ENCODE data around the gene SEZ6L.

SEZ6L gene

GRCh38 chr22:26245001-26245400, 75.7 kb downstream of the SEZ6L start:
- no peak for DNase-seq (ENCODE audit: low spot score)

DNA sequence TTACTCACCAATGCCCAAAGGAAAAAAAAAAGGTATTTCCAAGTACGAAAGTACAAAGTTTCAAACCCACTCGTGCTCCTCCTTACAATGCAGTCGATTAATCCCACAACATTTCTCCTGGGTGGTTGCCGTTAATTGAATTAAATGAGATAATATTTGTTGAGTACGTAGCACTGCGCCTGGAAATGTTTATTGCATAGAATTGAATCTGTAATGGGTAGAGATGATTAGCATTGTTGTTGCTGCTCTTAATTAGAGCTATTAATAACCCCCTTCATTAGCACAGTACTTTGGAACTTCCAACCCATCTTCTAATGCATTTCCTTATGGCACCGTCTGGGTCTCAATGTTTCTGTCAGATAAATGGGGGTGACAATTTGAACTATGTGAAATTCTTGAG, 77.3 kb downstream of the SEZ6L start:
- no peak for DNase-seq (ENCODE audit: low spot score)

DNA sequence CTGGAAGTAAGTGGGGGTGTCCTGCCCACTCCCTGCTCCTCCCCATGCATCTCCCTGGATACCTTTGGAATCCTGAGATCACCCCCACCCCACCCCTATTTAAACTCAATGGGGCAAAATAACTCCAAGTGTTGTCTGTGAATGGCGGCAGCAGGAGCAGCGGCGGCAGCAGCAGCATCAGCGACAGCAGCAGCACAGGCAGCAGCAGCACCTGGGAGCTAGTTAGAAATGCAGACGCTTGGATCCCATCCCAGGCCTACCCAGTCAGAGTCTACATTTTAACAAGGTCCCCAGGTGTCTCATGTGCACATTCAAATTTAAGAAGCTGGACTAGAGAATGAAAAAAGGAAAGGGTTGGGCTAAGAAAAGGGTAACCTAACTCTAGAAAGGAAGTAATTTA, 82.6 kb downstream of the SEZ6L start:
- no peak for DNase-seq (ENCODE audit: low spot score)

GRCh38 chr22:26259510-26259909, 90.2 kb downstream of the SEZ6L start:
- DNase-seq (ENCODE audit: low spot score), result peak; percentile 21

DNA sequence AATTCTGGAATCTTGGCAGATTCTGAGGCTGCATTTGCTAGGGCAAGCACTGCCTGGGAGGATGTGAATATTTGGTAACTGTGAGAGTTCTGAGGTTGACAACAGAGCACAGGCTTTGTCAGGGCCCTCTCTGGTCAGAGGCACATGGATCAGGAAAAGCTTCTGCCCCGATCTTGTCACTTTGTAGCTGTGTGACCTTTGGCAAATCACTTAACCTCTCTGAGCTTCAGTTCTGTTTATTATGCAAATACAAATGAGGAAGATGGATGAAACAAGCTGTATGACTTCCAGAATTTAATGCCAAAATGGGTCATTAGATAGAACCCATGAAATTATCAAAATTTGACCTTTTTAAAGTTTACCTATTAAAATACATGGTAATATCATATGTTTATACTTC, 94.9 kb downstream of the SEZ6L start:
- no peak for DNase-seq (ENCODE audit: low spot score)

DNA sequence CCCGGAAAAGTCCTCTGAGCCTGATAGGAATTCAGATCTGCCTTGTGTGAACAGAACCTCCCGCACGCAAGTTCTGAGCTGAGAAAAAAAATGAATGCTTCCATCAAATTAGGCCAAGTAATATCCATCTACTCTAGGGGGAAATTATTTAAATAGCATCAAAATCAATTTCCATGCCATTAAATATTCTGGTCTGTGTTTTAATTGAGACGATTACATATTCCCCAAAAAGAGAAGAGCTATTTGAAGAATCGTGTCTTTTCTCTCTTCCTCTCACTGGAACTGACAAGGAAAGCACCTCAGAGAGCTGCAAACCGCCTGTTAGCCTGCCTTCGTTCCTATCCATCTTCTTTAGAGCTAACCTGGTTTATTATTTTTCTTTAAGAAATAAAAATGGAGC, 96.0 kb downstream of the SEZ6L start:
- no peak for DNase-seq (ENCODE audit: low spot score)

- no peak for DNase-seq (ENCODE audit: low spot score)
Measured at GRCh38 chr22:26265909-26266308, 96.6 kb downstream of the SEZ6L start.

DNA sequence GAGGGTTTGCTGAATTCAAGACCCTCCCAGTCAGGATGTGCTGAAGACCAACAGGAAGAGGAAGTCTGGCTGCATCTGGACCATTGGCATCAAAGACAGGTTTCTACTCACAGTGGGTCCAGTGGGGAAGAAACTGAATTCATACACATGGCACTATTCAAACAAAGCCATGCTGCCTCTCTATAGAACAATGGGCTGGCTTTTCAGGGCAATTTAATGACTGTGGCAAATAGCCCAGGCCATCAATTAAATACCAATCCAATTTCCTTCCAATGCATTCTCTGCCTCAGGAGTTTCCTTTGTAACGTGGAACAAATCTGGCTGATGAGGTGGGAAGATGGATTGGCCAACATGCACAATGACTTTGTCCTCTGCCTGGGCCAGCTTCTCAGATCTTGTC, 98.6 kb downstream of the SEZ6L start:
- no peak for DNase-seq (ENCODE audit: low spot score)

DNA sequence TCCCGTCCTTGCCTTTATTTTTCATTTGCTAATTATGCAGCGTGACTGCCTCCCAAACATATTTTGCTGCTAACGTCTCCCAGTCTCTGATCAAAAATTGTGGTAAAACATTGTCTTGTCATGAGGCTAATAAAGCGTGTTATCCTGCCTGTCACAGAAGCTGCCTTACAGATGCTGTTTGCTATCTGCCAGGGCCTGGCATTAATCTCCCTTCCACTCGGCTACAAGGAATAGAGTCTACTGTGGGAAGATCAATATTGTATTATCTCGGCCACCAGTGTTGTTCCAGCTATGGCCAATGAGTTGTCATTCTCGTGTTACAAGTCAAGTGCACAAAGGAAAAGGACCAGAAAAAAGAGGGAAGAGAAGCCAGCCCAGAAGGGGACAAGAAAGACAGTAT, 100.3 kb downstream of the SEZ6L start:
- no peak for DNase-seq (ENCODE audit: low spot score)

- DNase-seq (ENCODE audit: low spot score), result no peak
Measured at GRCh38 chr22:26271427-26271826, 102.2 kb downstream of the SEZ6L start.

DNA sequence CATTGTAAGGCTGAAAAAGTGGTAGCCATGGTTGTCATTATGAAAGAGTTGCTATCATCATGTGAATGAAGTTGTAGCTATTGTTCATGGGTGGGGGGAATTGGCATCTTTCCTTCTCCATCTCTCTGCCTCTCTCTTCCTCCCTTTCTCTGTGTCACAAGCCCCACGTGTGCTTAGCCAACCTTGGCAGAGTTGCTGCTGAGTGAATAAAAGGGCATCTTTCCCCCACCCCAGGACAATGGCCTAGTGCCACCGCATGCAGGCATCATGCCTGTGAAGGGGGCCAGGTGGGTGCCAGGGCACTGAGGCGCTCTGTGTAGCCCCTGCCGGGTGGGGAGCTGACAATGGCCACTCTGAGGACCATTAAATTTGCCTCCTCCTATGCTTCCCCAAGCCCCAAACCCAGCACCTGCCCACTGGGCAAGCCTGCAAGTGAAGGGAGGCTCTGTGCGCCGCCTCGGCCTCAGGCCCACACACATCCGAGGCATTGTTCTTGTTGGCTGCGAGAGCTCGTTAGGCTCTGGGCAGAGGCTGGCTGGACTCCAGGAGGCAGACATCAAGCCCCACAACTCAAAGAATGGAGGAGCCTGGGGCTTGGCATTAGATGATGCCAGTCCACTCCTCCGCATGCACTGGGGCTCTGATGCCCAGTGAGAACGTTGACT, 103.9 kb downstream of the SEZ6L start:
- no peak for DNase-seq (ENCODE audit: low spot score)

DNA sequence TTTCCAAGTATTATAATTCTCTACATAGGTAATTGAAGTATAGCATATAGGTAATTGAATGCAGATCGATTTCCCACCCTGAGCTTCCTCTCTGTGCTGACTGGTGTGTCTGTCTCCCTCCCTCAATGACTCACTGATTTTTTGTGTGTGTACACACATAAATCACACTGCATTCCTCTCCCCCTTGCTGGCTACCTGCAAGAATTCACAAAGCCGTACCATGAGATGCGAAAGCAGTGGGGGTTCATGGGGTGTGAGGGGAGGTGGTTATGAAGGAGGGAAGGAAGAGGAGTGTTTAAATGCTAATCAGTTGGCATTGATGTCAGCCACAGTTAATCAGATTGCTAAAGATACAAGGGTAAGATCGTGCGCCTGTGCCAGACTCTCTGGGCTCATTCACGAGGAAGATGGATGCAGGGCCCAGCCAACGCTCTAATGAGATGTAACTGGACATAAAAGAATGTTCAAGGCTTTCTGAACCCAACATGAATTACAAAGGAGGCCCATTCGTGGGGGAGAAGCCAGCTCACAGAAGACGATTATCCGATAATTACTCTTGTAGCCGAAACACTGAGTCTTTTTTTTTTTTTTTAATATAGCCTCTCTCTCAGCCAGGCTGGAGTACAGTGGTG, 107.4 kb downstream of the SEZ6L start:
- no peak for DNase-seq (ENCODE audit: low spot score)

GRCh38 chr22:26281941-26282340, 112.7 kb downstream of the SEZ6L start:
- DNase-seq (ENCODE audit: low spot score), result no peak

- no peak for DNase-seq (ENCODE audit: low spot score)
Measured at GRCh38 chr22:26283330-26283729, 114.1 kb downstream of the SEZ6L start.

DNA sequence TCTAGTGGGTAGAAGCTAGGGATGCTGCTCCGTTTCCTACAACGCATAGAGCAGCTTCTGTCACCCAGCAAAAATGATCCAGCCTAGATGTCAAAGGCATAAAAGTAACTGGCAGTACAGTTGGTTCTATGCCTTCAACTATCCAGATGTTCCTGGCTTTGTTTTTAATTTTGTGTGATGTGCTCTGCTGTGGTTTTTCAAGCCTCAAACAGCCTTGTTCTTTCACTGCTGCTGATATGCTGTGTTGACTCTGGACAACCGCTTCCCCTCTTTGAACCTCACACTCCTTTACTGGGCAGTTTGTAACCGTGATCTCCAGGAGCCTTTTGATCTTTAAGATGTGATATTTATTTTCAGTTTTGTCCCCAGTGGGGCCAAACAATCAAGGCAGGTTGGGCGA, 116.4 kb downstream of the SEZ6L start:
- no peak for DNase-seq (ENCODE audit: low spot score)

- no peak for DNase-seq (ENCODE audit: low spot score)
Measured at GRCh38 chr22:26286091-26286820, 117.0 kb downstream of the SEZ6L start.

DNA sequence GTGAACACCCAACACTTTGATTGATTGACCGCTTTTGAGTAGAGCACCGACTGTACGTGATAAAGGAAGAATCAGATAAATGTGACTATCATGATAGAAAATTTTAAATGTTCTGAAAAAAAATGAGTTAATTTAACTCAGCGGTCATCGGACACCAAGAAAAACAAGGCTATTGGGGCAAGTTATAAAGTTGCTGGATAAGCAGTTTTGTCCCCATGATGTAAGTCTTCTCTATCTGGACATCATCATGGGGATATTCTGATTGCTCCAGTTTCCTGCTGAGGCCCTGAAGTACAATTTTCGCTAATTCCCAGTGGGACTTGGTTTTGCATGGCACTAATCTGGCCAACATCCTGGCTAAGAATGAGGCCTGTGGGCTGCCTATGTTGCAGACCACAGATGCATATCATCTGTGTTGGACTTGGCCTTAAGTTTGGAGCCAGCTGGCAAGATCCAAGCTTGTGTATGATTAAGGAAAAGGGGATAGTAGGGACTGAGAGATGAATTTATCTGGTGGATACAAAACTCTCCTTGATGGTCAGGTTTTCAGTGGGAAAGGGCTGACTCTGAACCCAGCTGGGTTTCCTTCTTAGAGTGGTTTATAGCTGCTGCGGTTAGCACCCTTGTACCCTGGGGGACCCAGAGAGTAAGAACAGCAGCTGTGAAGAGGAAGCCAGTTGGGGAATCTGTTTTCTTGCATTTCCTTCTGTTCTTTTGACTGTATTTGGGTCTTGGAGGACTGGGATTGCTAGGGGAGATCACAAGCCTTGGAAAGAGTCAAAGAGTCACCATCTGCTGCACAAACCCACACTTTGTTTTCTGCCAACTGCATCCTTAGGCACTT, 118.3 kb downstream of the SEZ6L start:
- no peak for DNase-seq (ENCODE audit: low spot score)

DNA sequence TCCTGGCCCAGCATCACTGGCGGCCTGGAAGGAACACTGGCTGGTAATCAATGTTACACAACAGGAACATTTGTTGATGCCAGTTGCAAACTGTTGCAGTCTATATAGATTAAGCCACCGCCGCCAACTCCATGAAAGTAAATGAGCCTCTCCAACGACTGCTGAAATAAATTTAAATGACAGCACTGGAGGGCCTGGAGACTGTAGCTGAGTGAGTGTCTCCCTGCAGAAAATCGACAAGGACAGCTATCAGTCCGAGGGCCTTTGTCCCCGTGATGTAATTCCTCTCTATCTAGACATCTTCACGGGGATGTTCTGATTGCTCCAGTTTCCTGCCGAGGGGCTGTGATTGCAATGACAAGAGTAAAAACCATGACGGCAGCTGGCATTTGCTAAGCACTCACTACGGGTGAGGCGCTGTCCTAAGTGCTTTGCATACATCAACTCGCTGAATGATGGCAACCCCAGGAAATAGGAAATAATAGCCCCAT, 120.4 kb downstream of the SEZ6L start:
- no peak for DNase-seq (ENCODE audit: low spot score)

DNA sequence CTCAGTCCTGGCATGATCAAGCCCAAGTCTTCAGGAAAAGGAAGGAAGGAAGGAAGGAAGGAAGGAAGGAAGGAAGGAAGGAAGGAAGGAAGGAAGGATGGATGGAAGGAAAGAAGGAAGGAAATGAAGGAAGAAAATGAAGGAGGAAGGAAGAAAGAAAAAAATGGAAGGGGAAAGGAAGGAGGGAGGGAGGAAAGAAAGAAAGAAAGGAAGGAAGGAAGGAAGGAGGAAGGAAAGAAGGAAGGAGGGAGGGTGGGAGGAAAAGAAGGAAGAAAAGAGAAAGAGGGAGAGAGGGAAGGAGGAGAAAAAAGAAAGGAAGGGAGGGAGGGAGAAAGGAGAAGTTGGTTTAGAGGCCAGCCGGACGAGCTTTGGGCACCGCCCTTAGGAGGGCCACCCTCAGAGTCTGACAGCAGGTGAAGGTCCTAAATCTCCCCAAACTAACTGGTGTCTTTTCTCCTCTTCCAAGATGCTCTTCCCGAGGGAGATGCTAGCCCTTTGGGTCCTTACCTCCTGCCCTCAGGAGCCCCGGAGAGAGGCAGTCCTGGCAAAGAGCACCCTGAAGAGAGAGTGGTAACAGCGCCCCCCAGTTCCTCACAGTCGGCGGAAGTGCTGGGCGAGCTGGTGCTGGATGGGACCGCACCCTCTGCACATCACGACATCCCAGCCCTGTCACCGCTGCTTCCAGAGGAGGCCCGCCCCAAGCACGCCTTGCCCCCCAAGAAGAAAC, 122.8 kb downstream of the SEZ6L start:
- no peak for DNase-seq (ENCODE audit: low spot score)

- no peak for DNase-seq (ENCODE audit: low spot score)
Measured at GRCh38 chr22:26292667-26292995, 123.4 kb downstream of the SEZ6L start.

GRCh38 chr22:26295563-26296126, 126.4 kb downstream of the SEZ6L start:
- no peak for DNase-seq (ENCODE audit: low spot score)

All from HuH-7 (cell line).